ENCODE results near the gene LINS1.
A peak's percentile ranks its signal among the peaks of the same experiment; 100 is the strongest.

LINS1 gene, protein sequence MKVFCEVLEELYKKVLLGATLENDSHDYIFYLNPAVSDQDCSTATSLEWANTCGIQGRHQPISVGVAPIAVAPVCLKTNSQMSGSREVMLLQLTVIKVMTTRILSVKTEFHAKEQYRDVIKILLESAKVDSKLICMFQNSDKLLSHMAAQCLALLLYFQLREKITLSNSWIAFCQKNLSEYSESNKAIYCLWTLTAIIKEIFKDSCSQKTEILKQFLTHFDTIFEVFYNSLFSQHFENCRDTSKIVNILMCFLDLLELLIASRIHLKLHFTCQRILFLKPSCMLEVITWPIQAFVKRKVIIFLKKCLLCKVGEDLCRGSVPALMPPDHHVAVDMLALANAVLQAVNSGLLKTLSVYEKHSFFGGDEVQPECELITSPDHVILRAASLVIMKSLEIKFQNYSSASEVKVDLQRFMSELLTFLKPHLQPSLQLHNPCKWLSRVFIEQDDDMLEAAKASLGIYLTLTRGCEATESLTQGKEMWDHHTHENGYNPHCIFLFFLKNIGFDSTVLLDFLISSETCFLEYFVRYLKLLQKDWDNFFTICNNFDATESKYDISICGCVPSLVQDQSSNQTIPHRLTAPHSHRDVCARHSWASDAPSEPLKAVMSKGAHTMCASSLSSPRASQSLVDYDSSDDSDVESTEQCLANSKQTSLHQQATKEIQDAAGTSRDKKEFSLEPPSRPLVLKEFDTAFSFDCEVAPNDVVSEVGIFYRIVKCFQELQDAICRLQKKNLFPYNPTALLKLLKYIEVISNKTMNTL
- 84.3 to 111 (median 90.0) reads per million in 3 experiments for total RNA-seq

DNA sequence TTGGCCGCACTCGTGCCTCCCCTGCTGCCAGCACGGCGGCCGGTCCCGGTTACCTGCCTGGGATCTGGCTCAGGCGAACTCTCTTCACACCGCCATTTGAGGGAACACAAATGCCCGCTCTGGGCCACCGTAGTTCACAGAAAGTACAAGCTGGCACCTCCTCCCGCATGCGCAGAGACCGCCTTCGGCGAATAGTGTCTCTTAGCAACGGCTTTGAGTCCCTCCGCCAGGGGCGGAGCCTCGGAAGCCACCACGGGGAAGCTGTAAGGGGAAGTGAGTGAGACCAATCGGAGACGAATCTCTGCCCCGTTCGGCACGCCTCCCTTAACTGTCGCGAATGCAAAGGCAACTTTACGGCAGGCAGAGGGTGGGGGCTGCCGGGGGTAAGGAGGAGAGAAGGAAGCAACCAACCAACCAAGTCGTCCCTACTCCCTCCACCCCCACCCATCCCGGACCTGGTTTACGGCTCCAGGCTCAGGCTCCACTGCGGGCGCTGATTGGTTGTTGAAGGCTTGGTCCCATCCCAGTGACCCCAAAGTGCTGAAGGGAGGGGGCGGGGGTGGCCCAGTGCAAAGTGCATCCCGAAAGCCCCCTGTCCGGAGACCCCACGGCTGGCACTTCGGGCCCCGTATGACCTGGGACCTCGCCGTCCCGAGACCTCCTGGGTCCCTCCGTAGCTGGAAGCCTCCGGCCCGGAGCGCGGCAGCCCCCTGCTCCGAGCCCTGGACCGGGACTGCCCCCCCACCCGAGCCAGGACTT, at the start of gene LINS1, which contains the start of gene ASB7:
TSS of gene LINS1 (minus strand) at position 121 of the 759 bp plus-strand sequence. CDS start 21,342 bp downstream, outside the sequence.
TSS of gene ASB7 (plus strand) at position 526 of the 759 bp plus-strand sequence. CDS start 9,628 bp downstream, outside the sequence.
- peak; percentile 100 for DNase-seq

GRCh38 chr15:100651253-100651652, 49.3 kb upstream of the LINS1 start:
- DNase-seq = no peak

DNA sequence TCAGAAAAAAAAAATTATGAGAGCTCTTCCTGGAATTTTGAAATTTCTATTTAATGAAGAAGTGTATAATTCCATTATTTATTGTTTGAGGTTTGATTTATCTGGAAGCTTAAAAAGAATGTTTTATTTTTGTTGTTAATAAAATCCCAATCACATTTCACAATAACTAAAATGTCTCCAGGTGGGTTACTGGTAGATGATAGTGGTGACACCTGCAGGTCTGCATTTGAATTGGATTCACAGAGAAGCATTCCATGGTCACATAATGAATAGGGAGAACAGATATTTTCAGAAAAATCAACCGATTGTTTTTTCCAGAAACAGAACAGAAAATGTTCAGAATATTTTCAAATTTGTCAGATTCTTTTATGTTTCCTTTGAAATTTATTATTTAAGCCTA, 48.7 kb upstream of the LINS1 start:
- DNase-seq = no peak

DNA sequence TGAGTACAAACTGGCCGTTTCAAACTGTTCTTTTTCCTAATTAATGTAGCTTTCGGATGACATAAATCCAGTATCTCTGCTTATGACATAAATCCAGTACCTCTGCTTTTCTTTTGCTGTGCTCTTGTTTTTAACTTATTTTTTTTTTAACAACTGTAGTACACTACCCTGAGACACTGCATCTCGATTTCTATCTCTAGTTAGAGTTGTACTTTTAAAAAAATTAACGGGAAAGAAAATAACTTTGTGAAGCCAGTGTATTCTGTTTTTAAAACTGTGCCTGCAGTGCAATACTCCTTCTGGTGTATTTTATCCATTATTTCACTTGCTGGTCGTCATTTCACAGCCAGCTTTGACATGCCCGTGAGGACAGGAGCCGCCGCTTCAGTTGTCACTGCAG, 47.0 kb upstream of the LINS1 start:
- DNase-seq = no peak

DNA sequence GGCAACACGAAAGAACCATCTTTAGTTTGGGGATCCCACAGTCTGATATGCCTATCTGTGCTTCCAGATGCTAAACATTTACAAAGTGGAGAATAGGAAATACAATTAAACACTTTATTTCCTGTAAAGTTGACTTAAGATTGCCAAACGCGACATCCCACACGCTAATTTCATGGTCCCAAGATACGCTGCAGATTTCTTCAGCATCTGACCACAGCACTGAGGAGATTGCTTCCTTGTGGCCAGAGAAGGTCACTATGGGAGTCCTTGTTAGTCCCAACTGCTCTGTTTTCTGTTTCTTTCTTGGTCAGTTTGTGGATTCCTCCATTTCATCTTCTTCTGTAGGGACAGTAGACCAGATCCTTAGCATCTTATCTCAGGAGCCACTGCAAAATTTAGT, 43.7 kb upstream of the LINS1 start:
- DNase-seq = no peak

DNA sequence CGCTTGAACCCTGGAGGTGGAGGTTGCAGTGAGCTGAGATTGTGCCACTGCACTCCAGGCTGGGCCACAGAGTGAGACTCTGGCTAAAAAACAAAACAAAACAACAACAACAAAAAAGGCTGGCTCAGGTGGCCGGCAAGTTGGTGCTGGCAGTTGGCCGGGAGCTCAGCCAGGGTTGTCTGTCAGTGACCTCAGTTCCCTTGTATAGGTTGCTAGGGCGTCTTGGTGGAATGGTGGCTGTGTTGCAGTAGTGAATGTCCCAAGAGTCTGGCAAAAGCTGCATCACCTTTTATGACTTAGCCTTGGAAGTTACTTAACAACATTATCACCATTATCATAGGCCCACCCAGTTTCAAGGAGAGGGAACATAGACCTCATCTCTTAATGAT, 41.0 kb upstream of the LINS1 start:
- no peak for DNase-seq

DNA sequence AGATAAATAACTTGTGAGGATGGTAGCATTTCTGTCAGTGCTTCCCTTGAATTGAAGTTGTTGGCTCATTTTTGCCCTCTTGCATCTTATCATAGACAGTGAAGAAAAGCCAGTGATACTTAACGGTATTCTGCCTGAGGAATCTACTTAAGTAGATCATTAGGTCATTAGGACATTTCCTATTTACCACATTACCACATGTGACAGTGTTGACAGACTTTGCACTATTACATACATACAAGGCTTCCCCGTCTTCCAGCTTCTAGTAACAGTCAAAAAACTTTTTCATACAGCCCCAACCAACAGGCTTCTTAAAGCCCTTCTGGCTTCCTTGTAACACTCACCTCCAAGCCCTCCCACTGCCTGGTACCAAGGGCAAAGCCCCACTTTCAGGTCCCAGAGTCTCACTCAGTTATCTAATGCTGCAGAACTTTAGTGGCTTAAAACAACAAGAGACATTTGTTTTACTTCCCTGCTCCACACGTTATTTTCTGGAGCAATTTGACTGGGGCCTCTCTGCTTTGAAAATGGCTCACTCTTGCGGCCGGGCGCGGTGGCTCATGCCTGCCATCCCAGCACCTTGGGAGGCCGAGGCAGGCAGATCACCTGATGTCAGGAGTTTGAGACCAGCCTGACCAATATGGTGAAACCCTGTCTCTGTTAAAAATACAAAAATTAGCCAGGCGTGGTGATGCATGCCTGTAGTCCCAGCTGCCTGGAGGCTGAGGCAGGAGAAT, 40.4 kb upstream of the LINS1 start:
- no peak for DNase-seq

DNA sequence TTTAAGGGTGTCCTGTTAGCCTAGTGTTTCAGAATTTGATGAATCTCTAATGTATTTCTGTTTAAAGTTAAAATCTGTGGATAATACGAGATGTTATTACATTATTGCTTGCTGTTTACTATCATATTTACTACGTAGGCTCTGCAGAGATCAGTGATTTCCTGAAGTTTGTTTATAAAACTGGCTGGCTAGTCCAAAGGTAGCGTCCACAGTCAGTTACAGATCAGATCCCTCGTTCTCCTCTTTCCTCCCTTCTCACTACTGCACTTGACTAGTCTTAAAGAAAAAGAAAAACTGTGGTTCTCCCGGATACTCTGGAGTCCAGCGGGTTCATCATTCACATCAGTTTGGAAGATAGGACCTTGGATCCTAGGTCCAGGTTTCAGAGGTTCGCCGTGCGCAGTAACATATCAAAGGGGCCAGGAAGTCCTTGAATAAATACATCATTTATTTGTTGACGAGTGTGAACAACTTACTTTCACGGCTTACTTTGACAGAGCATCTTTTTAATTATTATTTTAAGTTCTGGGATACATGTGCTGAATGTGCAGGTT, 36.3 kb upstream of the LINS1 start:
- DNase-seq = no peak

DNA sequence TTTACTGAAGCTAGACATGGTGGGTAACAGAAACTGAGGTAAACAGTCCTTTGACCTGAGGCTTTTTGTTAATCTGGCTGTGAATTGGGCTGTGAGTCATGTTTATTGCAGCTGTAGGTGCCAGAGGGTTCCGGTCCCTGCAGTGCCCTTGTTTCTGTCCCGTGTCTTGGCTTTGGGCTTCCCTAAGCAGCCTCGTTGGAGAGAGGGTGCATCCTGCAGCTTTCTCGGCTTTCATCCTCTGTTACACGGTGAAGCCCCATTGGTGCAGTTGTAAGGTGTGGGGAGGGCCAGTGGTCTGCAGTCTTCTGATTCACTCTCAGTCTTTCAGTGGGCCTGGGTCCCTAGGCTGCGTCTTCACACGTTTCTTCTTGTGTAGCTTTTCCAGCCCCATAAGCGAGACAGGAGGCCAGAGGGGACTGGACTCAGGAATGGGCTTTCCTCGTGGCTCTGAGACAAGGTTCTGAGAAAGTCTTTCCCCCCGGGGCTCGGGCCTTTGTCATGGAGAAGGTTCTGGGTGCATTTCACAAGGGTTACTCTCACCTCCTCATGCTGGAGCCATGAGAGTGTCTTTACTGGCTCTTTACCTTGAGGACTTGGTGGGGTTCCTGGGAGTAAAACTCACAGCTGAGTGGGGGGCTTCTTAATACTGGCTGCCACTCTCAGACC, 33.6 kb upstream of the LINS1 start:
- no peak for DNase-seq

- no peak for DNase-seq
Measured at GRCh38 chr15:100633763-100634075, 31.7 kb upstream of the LINS1 start.

GRCh38 chr15:100631831-100632230, 29.8 kb upstream of the LINS1 start:
- no peak for DNase-seq

DNA sequence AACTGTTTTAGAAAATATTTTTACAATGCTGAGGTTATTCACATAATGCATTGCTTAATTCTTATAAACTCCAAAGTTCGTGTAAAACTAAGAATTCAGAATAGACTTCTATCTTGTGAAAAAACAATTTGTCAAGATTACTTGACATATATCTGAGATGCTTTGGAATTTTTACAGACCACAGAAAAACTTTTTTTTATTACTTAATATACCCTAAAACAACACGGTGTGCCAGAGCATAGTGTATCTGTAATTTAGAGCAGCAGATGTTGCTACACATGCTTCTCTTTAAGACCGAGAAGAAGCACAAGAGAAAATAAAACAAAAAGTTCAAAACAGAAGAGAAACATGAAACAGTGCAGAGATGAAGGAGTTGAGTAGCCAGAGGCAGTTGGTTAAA, 26.8 kb upstream of the LINS1 start:
- no peak for DNase-seq

DNA sequence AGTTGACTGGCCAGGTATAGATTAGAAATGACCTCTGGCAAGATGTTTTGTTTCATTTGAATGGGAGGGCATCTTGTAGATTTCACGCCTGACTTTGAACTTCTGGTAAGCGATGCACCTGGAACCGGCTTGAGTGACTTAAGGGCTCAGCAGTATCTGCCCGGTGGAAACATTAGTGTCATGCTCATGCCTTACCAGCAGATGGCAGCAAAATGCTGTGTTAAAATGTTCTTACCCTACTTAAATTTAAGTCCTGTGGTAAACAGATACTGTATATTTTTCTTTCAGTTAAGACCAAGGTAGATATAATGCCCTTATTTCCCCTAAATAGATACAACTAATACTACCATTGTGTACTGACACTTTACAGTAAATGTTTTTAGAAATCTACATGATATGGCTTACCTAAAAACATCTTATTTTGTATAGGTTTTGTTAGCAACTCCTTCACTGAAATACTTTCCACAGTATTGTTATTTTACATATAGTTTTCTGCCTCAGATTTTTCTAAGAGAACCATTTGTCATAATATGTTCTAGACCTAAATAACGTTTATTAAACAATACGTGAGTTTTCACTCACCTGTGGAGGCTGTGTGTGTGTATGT, 25.9 kb upstream of the LINS1 start:
- peak; percentile 56 for DNase-seq

DNA sequence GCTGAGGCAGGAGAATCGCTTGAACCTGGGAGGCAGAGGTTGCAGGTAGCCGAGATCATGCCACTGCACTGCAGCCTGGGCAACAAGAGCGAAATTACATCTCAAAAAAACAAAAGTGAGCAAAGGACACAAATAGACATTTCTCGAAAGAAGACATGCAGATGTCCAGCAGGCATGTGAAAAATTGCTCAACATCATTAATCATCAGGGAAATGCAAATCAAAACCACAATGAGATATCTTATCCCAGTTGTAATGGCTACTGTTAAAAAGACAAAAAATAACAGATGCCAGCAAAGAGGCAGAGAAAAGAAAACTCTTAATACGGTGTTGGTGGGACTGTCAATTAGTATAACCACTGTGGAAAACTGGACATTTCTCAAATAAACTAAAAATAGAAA, 21.3 kb upstream of the LINS1 start:
- no peak for DNase-seq

GRCh38 chr15:100616700-100617099, 14.7 kb upstream of the LINS1 start:
- DNase-seq = no peak

DNA sequence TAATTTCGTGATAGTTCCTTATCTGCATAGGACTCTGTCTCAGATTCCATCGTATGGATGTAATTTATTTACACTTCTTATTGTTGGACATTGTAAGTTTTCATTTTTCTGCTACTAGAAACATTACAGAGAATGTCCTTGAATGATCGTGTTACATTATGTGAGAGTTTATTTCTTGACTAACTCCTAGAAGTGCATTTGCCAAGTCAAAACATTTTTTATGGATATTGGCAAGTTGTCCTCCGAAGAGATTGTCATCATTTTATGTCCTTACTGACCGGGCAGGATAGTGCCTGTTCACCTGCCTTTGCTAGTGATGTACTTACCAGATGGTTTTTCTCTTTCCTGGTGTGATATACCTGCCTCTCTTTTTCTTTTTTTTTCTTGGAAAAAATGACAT, 13.8 kb upstream of the LINS1 start:
- no peak for DNase-seq

GRCh38 chr15:100614918-100615317, 12.9 kb upstream of the LINS1 start:
- no peak for DNase-seq

GRCh38 chr15:100614336-100614735, 12.4 kb upstream of the LINS1 start:
- DNase-seq = no peak

DNA sequence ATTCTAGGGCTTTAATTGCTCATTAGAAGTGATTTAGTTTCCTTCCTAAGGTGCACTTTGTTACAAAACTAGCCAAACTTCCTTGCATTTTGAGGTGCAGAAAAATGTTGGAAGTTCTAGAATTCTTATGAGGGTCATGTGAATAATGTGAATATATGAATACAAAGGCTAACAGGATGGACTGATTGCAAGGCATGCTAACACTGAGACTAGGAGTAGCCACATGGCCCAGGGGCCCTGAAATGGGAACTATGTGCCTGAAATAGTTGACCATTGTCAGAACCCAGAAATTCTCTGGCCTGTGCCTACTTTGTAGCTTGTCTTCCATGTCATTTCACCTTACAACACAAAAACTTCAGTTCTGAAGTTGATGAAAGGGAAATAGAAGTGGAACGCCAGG, 11.2 kb upstream of the LINS1 start:
- DNase-seq = no peak

DNA sequence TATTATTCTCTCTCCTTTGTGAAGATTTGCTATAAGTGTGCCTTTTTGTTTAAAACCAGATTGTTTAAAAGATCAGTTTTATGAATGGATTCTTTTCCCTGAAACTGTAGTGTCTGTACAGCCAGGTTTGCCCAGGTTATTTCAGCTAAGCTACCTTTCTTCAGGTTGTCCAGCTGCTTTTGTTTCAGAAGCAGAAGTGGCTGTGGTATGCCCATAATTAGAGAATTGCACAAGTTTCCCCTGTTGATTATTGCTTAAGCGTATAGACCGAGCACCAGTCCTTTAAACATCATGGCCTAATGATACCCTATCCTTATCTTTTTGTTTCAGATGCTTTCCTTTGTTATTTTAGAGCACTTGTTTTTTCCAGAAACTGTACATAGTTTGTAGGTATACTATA, 10.6 kb upstream of the LINS1 start:
- DNase-seq = no peak

- DNase-seq = peak; percentile 26
Measured at GRCh38 chr15:100602823-100603393, 924 bp upstream of the LINS1 start.
